OCI-LY7 (cell line): ENCODE measurements around the gene TTLL3. TPM values are rescaled to one million over a fixed set of nuclear protein-coding genes. Genes with fewer than 3 reads are reported as not detected.
A peak's percentile ranks its signal among the peaks of the same experiment; 100 is the strongest.

Experiments
- BruUV-seq: library from RNA; stranded (reverse); fragments of 400-500 nt; replicated peaks from 2 replicates; lab custom pipeline; 2021; lab: Mats Ljungman, UMichigan
- CTCF ChIA-PET: fragments of 300-600 bp; sonication (Branson Sonifier 250); formaldehyde crosslinking; loops from one replicate; lab custom pipeline; 2022; ENCODE audit warnings: antibody characterized with exemption; ENCODE audit not compliant: unreplicated experiment; lab: Charles Lee
- POLR2A ChIA-PET: fragments of 300-600 bp; sonication (Branson Sonifier 250); formaldehyde crosslinking; loops from one replicate; lab custom pipeline; 2022; ENCODE audit warnings: antibody characterized with exemption; lab: Charles Lee
- DNase-seq: peaks from one replicate; pipeline ENCODE4 v3.0.0-alpha.2; 2015; ENCODE audit warnings: low spot score
- H2AFZ ChIP-seq: fragments of 200-600 bp; sonication (generic), shearing (Covaris generic); 2 replicates; pipeline ENCODE4 v1.6.1; 2014; ENCODE audit warnings: mild to moderate bottlenecking, antibody characterized with exemption, low read length, moderate library complexity
- H3K27ac ChIP-seq: fragments of 200-600 bp; sonication (generic); 2 replicates; pipeline ENCODE4 v1.5.1; 2014; ENCODE audit warnings: mixed run types, low read depth, mild to moderate bottlenecking, moderate library complexity, low read length, inconsistent platforms; ENCODE audit not compliant: poor library complexity, severe bottlenecking
- H3K36me3 ChIP-seq: fragments of 200-600 bp; sonication (generic); 2 replicates; pipeline ENCODE4 v1.6.1; 2014; ENCODE audit warnings: mild to moderate bottlenecking, antibody characterized with exemption, low read length, moderate library complexity, mixed read lengths; ENCODE audit not compliant: insufficient read depth
- H3K4me1 ChIP-seq: fragments of 200-600 bp; sonication (generic); 2 replicates; pipeline ENCODE4 v1.5.1; 2014; ENCODE audit warnings: mild to moderate bottlenecking, low read length; ENCODE audit not compliant: insufficient read depth, poor library complexity, severe bottlenecking
- H3K4me2 ChIP-seq: fragments of 200-600 bp; sonication (generic); 2 replicates; pipeline ENCODE4 v1.6.1; 2014; ENCODE audit warnings: mild to moderate bottlenecking, low read length
- H3K4me3 ChIP-seq: fragments of 200-600 bp; sonication (generic); 2 replicates; pipeline ENCODE4 v1.5.1; 2014; ENCODE audit warnings: mild to moderate bottlenecking, low read depth, low read length; ENCODE audit not compliant: poor library complexity, severe bottlenecking
- H3K79me2 ChIP-seq: fragments of 200-600 bp; sonication (generic); 2 replicates; pipeline ENCODE4 v1.6.1; 2016; ENCODE audit warnings: low read depth, mild to moderate bottlenecking, low read length, moderate library complexity, mixed read lengths; ENCODE audit not compliant: insufficient read depth
- H3K9me2 ChIP-seq: fragments of 200-600 bp; sonication (generic); 2 replicates; pipeline ENCODE4 v1.6.1; 2016; ENCODE audit warnings: mild to moderate bottlenecking, low read length, mixed read lengths; ENCODE audit not compliant: insufficient read depth
- H3K9me3 ChIP-seq: fragments of 200-600 bp; sonication (generic); 2 replicates; pipeline ENCODE4 v1.6.1; 2014; ENCODE audit warnings: mild to moderate bottlenecking, mixed run types, low read length, mixed read lengths
- H4K20me1 ChIP-seq: fragments of 200-600 bp; sonication (generic); 2 replicates; pipeline ENCODE4 v1.6.1; 2014; ENCODE audit warnings: mild to moderate bottlenecking, antibody characterized with exemption, low read length, moderate library complexity, mixed read lengths; ENCODE audit not compliant: insufficient read depth
- CTCF ChIP-seq: fragments of 200-600 bp; sonication (generic); conservative IDR thresholded peaks from 2 replicates; pipeline ENCODE4 v1.5.1; 2014; ENCODE audit warnings: mild to moderate bottlenecking, antibody characterized with exemption, low read length, moderate library complexity, mixed read lengths
- EZH2phosphoT487 ChIP-seq: fragments of 200-600 bp; sonication (generic); IDR thresholded peaks from 2 replicates; pipeline ENCODE4 v1.6.1; 2018; ENCODE audit warnings: low read depth, borderline replicate concordance, mild to moderate bottlenecking, mixed run types, antibody characterized with exemption, low read length, moderate library complexity, mixed read lengths
- intact Hi-C: fragments of 100-400 bp; cut with micrococcal nuclease; formaldehyde crosslinking; loops from one replicate; pipeline ENCODE4 v1.10.0; 2022; ENCODE audit not compliant: unreplicated experiment
- total RNA-seq, 2 experiments: library from RNA; depleted of rRNA in 1 of 2; stranded (reverse); fragments of >200 nt in 1 of 2; shearing (Covaris generic) in 1 of 2; gene quantifications; 2 replicates each; pipeline ENCODE4 v1.2.3, GENCODE V29; 2014 to 2022

The TTLL3 gene
- total RNA-seq, 2 experiments from 2014 or later = 65.4 to 127 TPM

- no peaks in the 10 kb centered on the region for H3K79me2 ChIP-seq
- no peaks in the 10 kb centered on the region for H3K9me3 ChIP-seq
- no peaks in the 10 kb centered on the region for H4K20me1 ChIP-seq
- ChIA-PET CTCF (no interaction called here), POLR2A (no interaction called here)
- peaks cover 75% of the 10 kb centered on the region for H3K36me3 ChIP-seq
- no peak overlapping the region for H3K4me2 ChIP-seq
- H3K9me2 ChIP-seq = no peaks in the 10 kb centered on the region
- H3K4me1 ChIP-seq = peaks cover 31% of the 10 kb centered on the region
- H3K4me3 ChIP-seq = no peak overlapping the region
- H2AFZ ChIP-seq = no peak overlapping the region
- no peak overlapping the region for H3K27ac ChIP-seq
- intact Hi-C loops = no loop called here
- no peak for DNase-seq
- TF ChIP-seq CTCF (no peak), EZH2phosphoT487 (no peak)
- BruUV-seq = no TSS peak
Observed at GRCh38 chr3:9785602-9786001, 24.5 kb upstream of the TTLL3 start.

- no peak overlapping the region for H3K4me3 ChIP-seq
- H2AFZ ChIP-seq = no peak overlapping the region
- no peak overlapping the region for H3K27ac ChIP-seq
- H4K20me1 ChIP-seq = no peaks in the 10 kb centered on the region
- no peak overlapping the region for H3K4me2 ChIP-seq
- TF ChIP-seq CTCF = no peak
- no peak for TF ChIP-seq EZH2phosphoT487
- ChIA-PET CTCF (no interaction called here), POLR2A (no interaction called here)
- H3K9me2 ChIP-seq = no peaks in the 10 kb centered on the region
- no TSS peak for BruUV-seq
- H3K9me3 ChIP-seq = no peaks in the 10 kb centered on the region
- peaks cover 31% of the 10 kb centered on the region for H3K4me1 ChIP-seq
- no peak for DNase-seq
- peaks cover 74% of the 10 kb centered on the region for H3K36me3 ChIP-seq
- intact Hi-C loops = no loop called here
- peaks cover 5% of the 10 kb centered on the region; the same call in 1 of the 2 replicates for H3K79me2 ChIP-seq
Observed at GRCh38 chr3:9786209-9786739, 23.8 kb upstream of the TTLL3 start.

GRCh38 chr3:9786825-9787669 is 23.0 kb upstream of the TTLL3 start:
- no peak overlapping the region for H3K4me2 ChIP-seq
- no peaks in the 10 kb centered on the region for H3K9me3 ChIP-seq
- DNase-seq = no peak
- H2AFZ ChIP-seq = no peak overlapping the region
- no TSS peak for BruUV-seq
- CTCF ChIA-PET = no interaction called here
- POLR2A ChIA-PET = no interaction called here
- H3K9me2 ChIP-seq = no peaks in the 10 kb centered on the region
- peaks cover 13% of the 10 kb centered on the region; the same call in 1 of the 2 replicates for H3K79me2 ChIP-seq
- H3K27ac ChIP-seq = peak overlapping the region; percentile 3
- TF ChIP-seq CTCF (peak; percentile 82), EZH2phosphoT487 (no peak)
- no peak overlapping the region for H3K4me3 ChIP-seq
- H4K20me1 ChIP-seq = no peaks in the 10 kb centered on the region
- peaks cover 68% of the 10 kb centered on the region for H3K36me3 ChIP-seq
- intact Hi-C loops = no loop called here
- H3K4me1 ChIP-seq = peaks cover 29% of the 10 kb centered on the region
